AG09309 (cell line): ENCODE measurements around the gene PLCB4.

Experiments
- DNase-seq: peaks from one replicate; pipeline ENCODE4 v3.0.0-alpha.2; 2010; ENCODE audit warnings: low read depth
- H3K4me3 ChIP-seq: 2 replicates; pipeline ENCODE4 v1.5.1; 2011; ENCODE audit warnings: mild to moderate bottlenecking, low read depth, low read length, moderate library complexity; ENCODE audit not compliant: control insufficient read depth
- TF ChIP-seq, protein P1 (sequence below): IDR thresholded peaks from 2 replicates; pipeline ENCODE4 v1.5.1; 2011; ENCODE audit warnings: mild to moderate bottlenecking, low read depth, low read length, inconsistent platforms; ENCODE audit not compliant: insufficient read depth, control insufficient read depth; ENCODE audit errors: missing control alignments

PLCB4 gene

DNA sequence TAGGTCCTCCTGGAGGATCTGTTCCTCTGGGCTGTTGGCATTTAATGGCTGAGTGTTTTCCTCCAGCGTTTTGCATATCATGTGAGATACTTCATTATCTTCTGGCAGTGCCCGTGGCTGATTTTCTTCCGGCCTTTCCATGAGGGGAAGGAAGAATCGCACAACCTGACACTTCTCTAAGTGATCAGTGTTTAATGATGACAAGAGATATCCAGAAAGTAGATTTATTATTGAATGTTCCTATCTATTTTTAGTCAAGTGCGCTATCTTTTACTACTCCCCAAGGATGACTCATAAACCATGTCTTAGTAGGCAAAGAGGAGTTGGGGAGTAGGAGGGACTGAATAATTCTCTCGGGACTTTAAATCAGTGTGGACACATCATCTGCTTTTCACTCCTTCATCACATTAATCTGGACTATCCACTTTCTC lies 149.7 kb downstream of the PLCB4 start:
- no peak overlapping the region for H3K4me3 ChIP-seq
- TF ChIP-seq, protein P1, sequence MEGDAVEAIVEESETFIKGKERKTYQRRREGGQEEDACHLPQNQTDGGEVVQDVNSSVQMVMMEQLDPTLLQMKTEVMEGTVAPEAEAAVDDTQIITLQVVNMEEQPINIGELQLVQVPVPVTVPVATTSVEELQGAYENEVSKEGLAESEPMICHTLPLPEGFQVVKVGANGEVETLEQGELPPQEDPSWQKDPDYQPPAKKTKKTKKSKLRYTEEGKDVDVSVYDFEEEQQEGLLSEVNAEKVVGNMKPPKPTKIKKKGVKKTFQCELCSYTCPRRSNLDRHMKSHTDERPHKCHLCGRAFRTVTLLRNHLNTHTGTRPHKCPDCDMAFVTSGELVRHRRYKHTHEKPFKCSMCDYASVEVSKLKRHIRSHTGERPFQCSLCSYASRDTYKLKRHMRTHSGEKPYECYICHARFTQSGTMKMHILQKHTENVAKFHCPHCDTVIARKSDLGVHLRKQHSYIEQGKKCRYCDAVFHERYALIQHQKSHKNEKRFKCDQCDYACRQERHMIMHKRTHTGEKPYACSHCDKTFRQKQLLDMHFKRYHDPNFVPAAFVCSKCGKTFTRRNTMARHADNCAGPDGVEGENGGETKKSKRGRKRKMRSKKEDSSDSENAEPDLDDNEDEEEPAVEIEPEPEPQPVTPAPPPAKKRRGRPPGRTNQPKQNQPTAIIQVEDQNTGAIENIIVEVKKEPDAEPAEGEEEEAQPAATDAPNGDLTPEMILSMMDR: no peak
- peak; percentile 21 for DNase-seq

DNA sequence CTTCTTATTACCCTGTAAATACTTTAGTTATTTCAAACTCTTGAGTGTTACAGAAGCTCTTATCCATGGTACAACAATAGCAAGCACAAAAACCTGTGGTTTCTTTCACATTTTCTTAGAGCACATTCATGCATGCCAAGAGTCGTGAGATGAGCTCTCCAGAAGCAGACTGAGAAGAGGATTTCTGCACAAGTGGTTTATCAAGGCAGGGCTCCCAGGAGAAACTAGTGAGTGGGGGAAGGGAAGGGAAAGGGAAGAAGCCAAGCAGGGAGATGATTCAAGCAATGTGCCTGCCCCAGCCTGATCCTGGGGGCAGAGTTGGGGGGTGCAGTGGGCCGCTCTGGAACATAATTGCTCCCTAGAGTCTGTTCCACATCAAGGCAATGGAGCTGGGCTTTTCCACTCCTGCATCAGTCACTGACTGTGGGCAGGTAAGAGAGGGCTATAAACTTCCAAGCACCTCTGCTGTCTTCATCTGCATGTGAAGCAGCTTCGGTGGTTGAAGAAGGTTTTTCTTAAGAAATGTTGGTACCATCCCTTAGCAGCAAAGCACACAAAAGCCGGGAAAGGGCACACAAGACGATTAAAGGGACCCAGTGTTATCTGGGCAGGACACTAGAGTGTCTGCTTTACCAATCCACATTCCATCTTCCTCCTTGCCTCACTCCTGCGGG lies 152.1 kb downstream of the PLCB4 start:
- peak; percentile 80 for DNase-seq
- no peak overlapping the region for H3K4me3 ChIP-seq
- TF ChIP-seq, protein P1: no peak

DNA sequence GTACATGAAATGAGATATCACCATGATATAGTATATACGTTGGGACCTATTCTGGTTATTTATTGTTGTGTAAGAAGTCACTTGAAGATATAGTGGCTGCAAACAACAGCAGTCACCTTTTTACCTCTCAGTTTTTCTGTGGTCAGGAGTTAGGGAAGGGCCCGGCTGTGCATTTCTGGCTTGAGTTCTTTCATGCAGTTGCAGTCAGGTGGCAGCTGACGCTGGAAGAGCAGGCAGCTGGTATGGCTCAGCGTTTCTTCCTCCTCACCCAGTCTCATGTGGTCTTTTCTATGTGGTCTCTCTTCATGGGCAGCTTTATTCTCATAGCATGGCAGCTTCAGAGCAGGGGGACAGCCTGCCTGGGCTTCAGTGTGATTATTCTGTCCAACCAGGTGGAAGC lies 154.4 kb downstream of the PLCB4 start:
- TF ChIP-seq, protein P1: no peak
- DNase-seq: no peak

DNA sequence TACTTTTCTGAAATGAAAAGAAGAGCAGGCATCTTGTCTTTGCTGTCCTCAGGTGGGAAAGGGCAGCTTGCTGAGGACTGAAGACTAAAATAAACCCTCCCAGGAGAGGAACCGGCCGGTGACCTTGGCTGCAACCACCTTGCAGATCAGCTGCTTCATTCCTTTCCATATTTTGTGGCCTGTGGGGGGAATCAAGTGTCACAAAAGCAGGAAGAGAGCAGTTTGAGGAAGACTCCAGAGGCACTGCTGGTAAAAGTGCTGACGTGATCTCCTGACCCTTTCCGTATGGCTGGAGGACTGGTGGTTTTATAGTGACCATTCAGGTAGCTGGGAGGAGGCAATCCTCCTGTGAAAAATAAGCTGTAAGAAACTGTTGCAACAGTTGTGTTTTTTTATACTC lies 157.0 kb downstream of the PLCB4 start:
- no peak overlapping the region for H3K4me3 ChIP-seq
- DNase-seq: no peak
- TF ChIP-seq, protein P1: no peak

More for the DNA sequence above, 154.4 kb downstream of the PLCB4 start:
- no peak overlapping the region for H3K4me3 ChIP-seq

DNA sequence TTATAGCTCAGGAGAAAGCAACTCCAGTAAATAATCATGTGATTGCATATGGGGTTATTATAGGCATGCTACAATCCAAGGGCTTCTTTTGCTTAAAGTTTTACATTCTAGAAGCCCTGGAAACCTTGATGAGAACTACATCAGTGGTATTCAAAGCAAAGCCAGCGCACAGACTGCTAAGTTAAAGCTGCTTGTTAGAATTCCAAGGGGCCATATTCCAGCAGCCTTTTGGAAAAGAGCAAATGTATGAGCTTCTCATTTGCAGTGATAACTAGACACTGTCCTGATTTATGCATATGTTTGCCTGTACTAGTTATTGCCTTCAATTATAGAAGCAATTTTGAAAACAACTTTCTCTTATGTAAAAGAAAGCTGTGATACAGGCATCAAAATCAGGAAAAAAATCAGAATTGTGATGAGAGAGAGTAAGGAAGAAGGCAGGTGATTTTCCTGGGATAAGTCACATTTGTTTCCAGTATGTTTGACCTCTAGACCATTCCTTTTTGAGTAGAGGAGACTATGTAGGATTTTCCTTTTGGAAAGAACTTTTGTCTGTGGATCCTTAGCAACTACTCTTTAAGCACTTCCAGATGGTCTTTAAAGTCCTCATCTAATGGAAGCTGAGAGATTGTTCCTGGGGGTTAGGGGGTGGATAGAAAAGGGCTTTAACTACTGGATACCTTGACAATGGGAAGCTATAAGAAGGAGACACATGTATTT lies 159.2 kb downstream of the PLCB4 start:
- no peak for DNase-seq
- TF ChIP-seq, protein P1: no peak
- no peak overlapping the region for H3K4me3 ChIP-seq

DNA sequence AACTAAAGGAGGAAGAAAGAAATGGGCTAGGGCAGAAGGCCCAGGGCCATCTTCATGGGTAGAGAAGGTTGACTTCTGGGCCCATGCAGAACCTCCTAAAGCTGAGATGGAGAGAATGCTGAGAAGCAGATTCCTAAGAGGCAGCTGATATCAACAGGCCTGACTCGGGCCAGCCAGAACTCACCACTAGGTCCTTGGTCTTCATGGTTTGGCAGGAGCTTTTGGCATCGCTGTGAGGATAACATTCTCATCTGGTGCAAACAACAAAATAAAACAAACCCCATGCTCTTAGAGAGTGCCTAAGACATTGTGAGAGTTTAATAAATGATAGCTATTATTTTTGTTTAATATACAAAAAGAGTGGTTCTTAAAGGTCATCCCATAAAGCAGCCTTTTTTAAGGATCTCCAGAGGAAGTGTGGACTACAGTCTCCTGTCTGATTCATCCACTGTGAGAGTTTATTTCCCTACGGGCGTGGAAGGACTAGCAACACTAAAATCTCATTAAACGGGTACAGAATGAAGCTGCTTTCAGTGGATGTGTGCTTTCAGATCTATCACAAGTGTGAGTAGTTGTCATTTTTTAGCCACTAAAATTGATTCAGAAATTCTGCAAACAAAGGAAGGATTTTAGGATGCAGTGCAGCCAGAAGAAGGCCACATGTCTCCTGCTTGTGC lies 160.0 kb downstream of the PLCB4 start:
- H3K4me3 ChIP-seq: no peak overlapping the region
- TF ChIP-seq, protein P1: no peak
- no peak for DNase-seq
